ENCODE measurements around the gene ZNF511. TPM values are rescaled to one million over a fixed set of nuclear protein-coding genes. Genes with fewer than 3 reads are reported as not detected.

Gene ZNF511
- total RNA-seq, 1 experiment from 2014 or later = 89.4 TPM

DNA sequence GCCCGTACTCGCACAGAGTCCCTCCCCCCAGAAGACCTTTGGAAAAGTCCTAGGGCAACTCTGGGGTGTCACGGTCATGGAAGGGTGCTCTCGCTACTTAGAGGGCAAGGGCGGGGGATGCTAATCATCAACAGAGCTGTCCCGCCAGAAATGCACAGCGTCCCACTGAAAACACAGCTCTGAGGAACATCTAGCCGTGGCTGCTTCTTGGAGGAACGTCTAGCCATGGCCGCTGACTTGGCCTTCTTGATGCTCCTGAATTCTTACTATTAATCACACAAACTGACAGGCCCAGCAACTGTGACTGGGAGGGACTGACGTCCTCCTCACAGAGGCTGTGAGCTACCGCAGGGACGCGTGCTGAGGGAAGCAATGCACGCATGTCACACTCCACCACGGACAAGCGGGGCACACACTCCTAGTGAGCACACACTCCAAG lies 1.8 kb upstream of the ZNF511 start:
- Mint-ChIP-seq H3K36me3 (ENCODE audit: insufficient read depth in 1 of 3, low read depth in 3 of 3) (peaks cover 6 to 31% (median 21%) of the 10 kb centered on the region in 3 experiments), H3K27ac (0 out of 7 replicates have a peak overlapping the region, but pooled peaks of 1 of the 3 experiments have one; percentile 36), H3K4me1 (peaks cover 11 to 14% of the 10 kb centered on the region in 2 experiments), H3K9me3 (no peaks in the 10 kb centered on the region; a peak in 4 of 5 replicates), H3K4me3 (peak overlapping the region; percentile 93 to 97; a peak in 4 of 5 replicates), H3K27me3 (ENCODE audit: low read depth) (no peaks in the 10 kb centered on the region)
- no CpG with 5 or more reads among the region's 17 CpGs for whole genome bisulfite sequencing (ENCODE audit: extremely low coverage, insufficient read length, low lambda C conversion rate)
- no peaks in the 10 kb centered on the region for H3K27me3 ChIP-seq (ENCODE audit: insufficient read depth, low read length)
- H3K4ac ChIP-seq (ENCODE audit: low read depth, low read length) = no peak overlapping the region
- no peak overlapping the region for H2BK5ac ChIP-seq (ENCODE audit: insufficient read length, low read length)
- H2BK20ac ChIP-seq (ENCODE audit: low read depth, low read length, poor library complexity, severe bottlenecking) = no peak overlapping the region
- H3T11ph ChIP-seq (ENCODE audit: low read length) = no peak overlapping the region
- H2BK120ac ChIP-seq (ENCODE audit: low read depth, low read length, poor library complexity, severe bottlenecking) = no peak overlapping the region
- H3K9ac ChIP-seq (ENCODE audit: extremely low read depth, insufficient read length, low read length) = no peak overlapping the region
- H2BK15ac ChIP-seq (ENCODE audit: low read depth, low read length) = no peak overlapping the region
- H3K23me2 ChIP-seq (ENCODE audit: insufficient read length, low read depth, low read length, poor library complexity, severe bottlenecking) = peaks cover 9% of the 10 kb centered on the region
- no peak overlapping the region for H3K18ac ChIP-seq (ENCODE audit: insufficient read length, low read depth, low read length)
- peaks cover 14% of the 10 kb centered on the region for H3K79me1 ChIP-seq (ENCODE audit: insufficient read depth, low read depth, low read length, poor library complexity, severe bottlenecking)
- H3K14ac ChIP-seq (ENCODE audit: insufficient read depth, low read length) = no peak overlapping the region
- no peak overlapping the region for H2BK12ac ChIP-seq (ENCODE audit: insufficient read length, low read depth, low read length)
- H4K8ac ChIP-seq (replicated peaks; ENCODE audit: insufficient read length, low read depth, low read length) = no peak overlapping the region
- no peaks in the 10 kb centered on the region for H3K9me3 ChIP-seq (ENCODE audit: control insufficient read depth, low read depth, low read length)
- H3K4me2 ChIP-seq (ENCODE audit: insufficient read depth, insufficient read length, low read length) = no peak overlapping the region
- H4K20me1 ChIP-seq (ENCODE audit: control insufficient read depth, insufficient read depth, insufficient read length) = no peaks in the 10 kb centered on the region
- H3K79me2 ChIP-seq (ENCODE audit: insufficient read depth, low read length) = peaks cover 9% of the 10 kb centered on the region; the same call in 1 of the 2 replicates
- no peak overlapping the region for H3K27ac ChIP-seq (ENCODE audit: insufficient read length, low read depth, low read length)
- no peak overlapping the region for H4K91ac ChIP-seq (ENCODE audit: insufficient read length, low read depth, low read length)
- DNase-seq = no peak
- H2AFZ ChIP-seq (ENCODE audit: low read length) = no peak overlapping the region
- H3K56ac ChIP-seq (ENCODE audit: insufficient read length, low read depth, low read length) = no peak overlapping the region
- no peaks in the 10 kb centered on the region for H3K4me1 ChIP-seq (ENCODE audit: insufficient read depth, low read length)
- TF ChIP-seq, protein P1, sequence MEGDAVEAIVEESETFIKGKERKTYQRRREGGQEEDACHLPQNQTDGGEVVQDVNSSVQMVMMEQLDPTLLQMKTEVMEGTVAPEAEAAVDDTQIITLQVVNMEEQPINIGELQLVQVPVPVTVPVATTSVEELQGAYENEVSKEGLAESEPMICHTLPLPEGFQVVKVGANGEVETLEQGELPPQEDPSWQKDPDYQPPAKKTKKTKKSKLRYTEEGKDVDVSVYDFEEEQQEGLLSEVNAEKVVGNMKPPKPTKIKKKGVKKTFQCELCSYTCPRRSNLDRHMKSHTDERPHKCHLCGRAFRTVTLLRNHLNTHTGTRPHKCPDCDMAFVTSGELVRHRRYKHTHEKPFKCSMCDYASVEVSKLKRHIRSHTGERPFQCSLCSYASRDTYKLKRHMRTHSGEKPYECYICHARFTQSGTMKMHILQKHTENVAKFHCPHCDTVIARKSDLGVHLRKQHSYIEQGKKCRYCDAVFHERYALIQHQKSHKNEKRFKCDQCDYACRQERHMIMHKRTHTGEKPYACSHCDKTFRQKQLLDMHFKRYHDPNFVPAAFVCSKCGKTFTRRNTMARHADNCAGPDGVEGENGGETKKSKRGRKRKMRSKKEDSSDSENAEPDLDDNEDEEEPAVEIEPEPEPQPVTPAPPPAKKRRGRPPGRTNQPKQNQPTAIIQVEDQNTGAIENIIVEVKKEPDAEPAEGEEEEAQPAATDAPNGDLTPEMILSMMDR (conservative IDR thresholded peaks at IDR 0.05) = no peak
- H2AK5ac ChIP-seq (ENCODE audit: insufficient read length, low read length) = no peak overlapping the region
- H4K5ac ChIP-seq (ENCODE audit: insufficient read length, low read depth, low read length) = no peak overlapping the region
- no peak overlapping the region for H3K23ac ChIP-seq (ENCODE audit: insufficient read length, low read depth, low read length)
